GM19043 (cell line): ENCODE measurements around the gene ZBTB46.

Source experiments
- ATAC-seq: cut with Tn5 transposase; IDR thresholded peaks from one replicate; pipeline ENCODE4 v1.9.1; 2021; ENCODE audit warnings: low read depth; ENCODE audit not compliant: unreplicated experiment

The ZBTB46 gene

GRCh38 chr20:63842258-63842657 is 11.2 kb upstream of the ZBTB46 start:
- ATAC-seq, result no peak

GRCh38 chr20:63840405-63840828 is 9.4 kb upstream of the ZBTB46 start:
- no peak for ATAC-seq

GRCh38 chr20:63839620-63840019 is 8.6 kb upstream of the ZBTB46 start:
- ATAC-seq, result no peak

- ATAC-seq, result no peak
Observed at GRCh38 chr20:63837479-63837878, 6.4 kb upstream of the ZBTB46 start.

- no peak for ATAC-seq
Observed at GRCh38 chr20:63836458-63837344, 5.6 kb upstream of the ZBTB46 start.

- no peak for ATAC-seq
Observed at GRCh38 chr20:63835021-63835858, 4.2 kb upstream of the ZBTB46 start.

GRCh38 chr20:63834491-63834880 is 3.4 kb upstream of the ZBTB46 start:
- ATAC-seq, result no peak

- ATAC-seq, result no peak
Observed at GRCh38 chr20:63833776-63834490, 2.9 kb upstream of the ZBTB46 start.

GRCh38 chr20:63831993-63832686 is 1.1 kb upstream of the ZBTB46 start:
- ATAC-seq, result no peak

- ATAC-seq, result no peak
Observed at GRCh38 chr20:63831646-63831992, 555 bp upstream of the ZBTB46 start.

GRCh38 chr20:63829945-63830835 is 874 bp downstream of the ZBTB46 start:
- ATAC-seq, result no peak

GRCh38 chr20:63829603-63829944 is 1.5 kb downstream of the ZBTB46 start:
- no peak for ATAC-seq

GRCh38 chr20:63828951-63829350 is 2.1 kb downstream of the ZBTB46 start:
- no peak for ATAC-seq

- ATAC-seq, result no peak
Observed at GRCh38 chr20:63828545-63828944, 2.5 kb downstream of the ZBTB46 start.

GRCh38 chr20:63828124-63828523 is 2.9 kb downstream of the ZBTB46 start:
- no peak for ATAC-seq

GRCh38 chr20:63826753-63827152 is 4.3 kb downstream of the ZBTB46 start:
- ATAC-seq, result no peak

GRCh38 chr20:63825331-63826118 is 5.5 kb downstream of the ZBTB46 start:
- no peak for ATAC-seq

- no peak for ATAC-seq
Observed at GRCh38 chr20:63823691-63824311, 7.3 kb downstream of the ZBTB46 start.
